ENCODE results near the gene MLC1.

DNA sequence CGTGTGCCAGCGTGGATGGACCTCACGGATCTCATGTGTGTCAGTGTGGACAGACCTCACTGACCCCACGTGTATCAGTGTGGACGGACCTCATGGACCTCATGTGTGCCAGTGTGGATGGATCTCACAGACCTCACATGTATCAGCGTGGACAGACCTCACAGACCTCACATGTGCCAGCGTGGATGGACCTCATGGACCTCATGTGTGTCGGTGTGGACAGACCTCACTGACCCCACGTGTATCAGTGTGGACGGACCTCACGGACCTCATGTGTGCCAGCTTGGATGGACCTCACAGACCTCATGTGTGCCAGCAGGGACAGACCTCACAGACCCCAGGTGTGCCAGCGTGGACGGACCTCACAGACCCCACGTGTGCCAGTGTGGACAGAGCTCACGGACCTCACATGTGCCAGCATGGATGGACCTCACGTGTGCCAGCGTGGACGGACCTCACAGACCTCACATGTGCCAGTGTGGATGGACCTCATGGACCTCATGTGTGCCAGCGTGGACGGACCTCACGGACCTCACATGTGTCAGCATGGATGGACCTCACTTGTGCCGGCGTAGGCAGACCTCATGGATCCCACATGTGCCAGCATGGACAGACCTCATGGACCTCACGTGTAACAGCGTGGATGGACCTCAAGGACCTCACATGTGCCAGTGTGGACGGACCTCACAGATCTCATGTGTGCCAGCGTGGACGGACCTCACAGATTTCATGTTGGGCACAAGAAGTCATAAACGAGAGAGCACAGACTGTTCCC, 45.4 kb downstream of the MLC1 start:
- TF ChIP-seq, protein P1, sequence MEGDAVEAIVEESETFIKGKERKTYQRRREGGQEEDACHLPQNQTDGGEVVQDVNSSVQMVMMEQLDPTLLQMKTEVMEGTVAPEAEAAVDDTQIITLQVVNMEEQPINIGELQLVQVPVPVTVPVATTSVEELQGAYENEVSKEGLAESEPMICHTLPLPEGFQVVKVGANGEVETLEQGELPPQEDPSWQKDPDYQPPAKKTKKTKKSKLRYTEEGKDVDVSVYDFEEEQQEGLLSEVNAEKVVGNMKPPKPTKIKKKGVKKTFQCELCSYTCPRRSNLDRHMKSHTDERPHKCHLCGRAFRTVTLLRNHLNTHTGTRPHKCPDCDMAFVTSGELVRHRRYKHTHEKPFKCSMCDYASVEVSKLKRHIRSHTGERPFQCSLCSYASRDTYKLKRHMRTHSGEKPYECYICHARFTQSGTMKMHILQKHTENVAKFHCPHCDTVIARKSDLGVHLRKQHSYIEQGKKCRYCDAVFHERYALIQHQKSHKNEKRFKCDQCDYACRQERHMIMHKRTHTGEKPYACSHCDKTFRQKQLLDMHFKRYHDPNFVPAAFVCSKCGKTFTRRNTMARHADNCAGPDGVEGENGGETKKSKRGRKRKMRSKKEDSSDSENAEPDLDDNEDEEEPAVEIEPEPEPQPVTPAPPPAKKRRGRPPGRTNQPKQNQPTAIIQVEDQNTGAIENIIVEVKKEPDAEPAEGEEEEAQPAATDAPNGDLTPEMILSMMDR (IDR thresholded peaks at IDR 0.05) = no peak
- TF ChIP-seq POLR2A (IDR thresholded peaks at IDR 0.05) = no peak
